Glutamatergic neuron (in vitro differentiated cells): ENCODE data around the gene ITPR1. TPM values are rescaled to one million over a fixed set of nuclear protein-coding genes. Genes with fewer than 3 reads are reported as not detected.

Experiments used
- DNase-seq: peaks from one replicate; pipeline ENCODE4 v3.0.0; 2022
- H3K27ac Mint-ChIP-seq: one replicate; pipeline ENCODE4 v1.8.0; 2020; ENCODE audit warnings: mild to moderate bottlenecking, mixed read lengths, inconsistent platforms; ENCODE audit not compliant: unreplicated experiment
- H3K27me3 Mint-ChIP-seq: one replicate; pipeline ENCODE4 v1.8.0; 2020; ENCODE audit warnings: mild to moderate bottlenecking, moderate library complexity, mixed read lengths, inconsistent platforms; ENCODE audit not compliant: unreplicated experiment
- H3K36me3 Mint-ChIP-seq: one replicate; pipeline ENCODE4 v1.8.0; 2020; ENCODE audit warnings: mild to moderate bottlenecking, mixed read lengths, inconsistent platforms; ENCODE audit not compliant: unreplicated experiment
- H3K4me1 Mint-ChIP-seq: one replicate; pipeline ENCODE4 v1.8.0; 2020; ENCODE audit warnings: mild to moderate bottlenecking, low read depth, mixed read lengths, inconsistent platforms; ENCODE audit not compliant: unreplicated experiment
- H3K4me3 Mint-ChIP-seq: one replicate; pipeline ENCODE4 v1.8.0; 2020; ENCODE audit warnings: mild to moderate bottlenecking, mixed read lengths, inconsistent platforms; ENCODE audit not compliant: unreplicated experiment
- H3K9me3 Mint-ChIP-seq: one replicate; pipeline ENCODE4 v1.8.0; 2020; ENCODE audit warnings: mild to moderate bottlenecking, moderate library complexity, mixed read lengths, inconsistent platforms; ENCODE audit not compliant: unreplicated experiment
- total RNA-seq: library from RNA; stranded (reverse); fragmentation: NEBNext Ultra II Directional; extraction: Animal tissue kit (Norgen Biotek cat#: 25700); gene quantifications from one replicate; pipeline ENCODE4 v1.2.1, GENCODE V29; 2021; ENCODE audit not compliant: unreplicated experiment
- TF ChIP-seq, protein P1 (sequence below): fragments of 200-600 bp; sonication (generic); IDR thresholded peaks from one replicate; pipeline ENCODE4 v1.5.0; 2021; ENCODE audit not compliant: partially characterized antibody, unreplicated experiment

The ITPR1 gene
- total RNA-seq, 1 donor from 2014 or later = 6.9 TPM

DNA sequence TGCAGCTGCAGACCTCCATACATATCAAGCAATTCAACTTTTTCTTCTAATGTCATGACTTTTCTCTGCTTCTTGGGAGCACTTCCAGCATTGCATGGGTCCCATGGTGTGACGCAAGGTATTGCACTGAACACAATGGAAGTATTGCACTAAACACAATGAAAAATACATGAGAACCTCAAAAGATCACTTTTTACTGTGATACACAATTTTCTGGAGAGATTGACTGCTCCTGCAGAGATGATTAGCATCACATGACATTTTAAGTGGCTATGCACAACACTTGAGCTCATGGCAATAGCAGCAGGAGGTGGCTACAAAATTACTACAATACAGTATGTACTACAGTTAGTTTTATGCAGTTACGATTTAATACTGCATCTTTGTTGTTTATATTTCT lies 372.6 kb downstream of the ITPR1 start:
- Mint-ChIP-seq H3K4me3 (no peak overlapping the region), H3K27ac (no peak overlapping the region), H3K27me3 (no peaks in the 10 kb centered on the region), H3K36me3 (no peaks in the 10 kb centered on the region), H3K9me3 (peaks cover 2% of the 10 kb centered on the region), H3K4me1 (no peaks in the 10 kb centered on the region)
- TF ChIP-seq, protein P1, sequence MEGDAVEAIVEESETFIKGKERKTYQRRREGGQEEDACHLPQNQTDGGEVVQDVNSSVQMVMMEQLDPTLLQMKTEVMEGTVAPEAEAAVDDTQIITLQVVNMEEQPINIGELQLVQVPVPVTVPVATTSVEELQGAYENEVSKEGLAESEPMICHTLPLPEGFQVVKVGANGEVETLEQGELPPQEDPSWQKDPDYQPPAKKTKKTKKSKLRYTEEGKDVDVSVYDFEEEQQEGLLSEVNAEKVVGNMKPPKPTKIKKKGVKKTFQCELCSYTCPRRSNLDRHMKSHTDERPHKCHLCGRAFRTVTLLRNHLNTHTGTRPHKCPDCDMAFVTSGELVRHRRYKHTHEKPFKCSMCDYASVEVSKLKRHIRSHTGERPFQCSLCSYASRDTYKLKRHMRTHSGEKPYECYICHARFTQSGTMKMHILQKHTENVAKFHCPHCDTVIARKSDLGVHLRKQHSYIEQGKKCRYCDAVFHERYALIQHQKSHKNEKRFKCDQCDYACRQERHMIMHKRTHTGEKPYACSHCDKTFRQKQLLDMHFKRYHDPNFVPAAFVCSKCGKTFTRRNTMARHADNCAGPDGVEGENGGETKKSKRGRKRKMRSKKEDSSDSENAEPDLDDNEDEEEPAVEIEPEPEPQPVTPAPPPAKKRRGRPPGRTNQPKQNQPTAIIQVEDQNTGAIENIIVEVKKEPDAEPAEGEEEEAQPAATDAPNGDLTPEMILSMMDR = no peak
- DNase-seq = no peak

DNA sequence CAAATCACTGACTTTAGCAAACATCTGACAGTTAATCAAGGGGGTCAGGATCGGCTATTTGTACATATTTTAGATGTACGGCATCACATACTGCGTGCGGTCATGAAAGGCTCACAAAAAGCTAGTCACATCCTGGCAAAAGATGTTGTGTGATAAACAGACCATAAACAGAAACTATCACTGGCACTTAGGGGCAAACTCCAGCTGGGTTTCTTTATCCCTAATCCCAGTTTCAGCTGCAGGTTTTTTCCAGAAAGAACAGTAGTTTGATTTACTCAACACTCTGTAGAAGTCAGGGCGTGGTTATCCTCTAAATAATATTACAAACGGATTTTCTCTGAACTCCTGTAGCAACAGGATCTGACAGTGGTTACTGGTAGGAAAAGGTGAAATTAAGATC lies 373.7 kb downstream of the ITPR1 start:
- peaks cover 2% of the 10 kb centered on the region for H3K9me3 Mint-ChIP-seq
- DNase-seq = no peak
- no peak overlapping the region for H3K4me3 Mint-ChIP-seq
- H3K36me3 Mint-ChIP-seq = no peaks in the 10 kb centered on the region
- no peaks in the 10 kb centered on the region for H3K4me1 Mint-ChIP-seq
- H3K27me3 Mint-ChIP-seq = no peaks in the 10 kb centered on the region
- TF ChIP-seq, protein P1 = no peak
- no peak overlapping the region for H3K27ac Mint-ChIP-seq

DNA sequence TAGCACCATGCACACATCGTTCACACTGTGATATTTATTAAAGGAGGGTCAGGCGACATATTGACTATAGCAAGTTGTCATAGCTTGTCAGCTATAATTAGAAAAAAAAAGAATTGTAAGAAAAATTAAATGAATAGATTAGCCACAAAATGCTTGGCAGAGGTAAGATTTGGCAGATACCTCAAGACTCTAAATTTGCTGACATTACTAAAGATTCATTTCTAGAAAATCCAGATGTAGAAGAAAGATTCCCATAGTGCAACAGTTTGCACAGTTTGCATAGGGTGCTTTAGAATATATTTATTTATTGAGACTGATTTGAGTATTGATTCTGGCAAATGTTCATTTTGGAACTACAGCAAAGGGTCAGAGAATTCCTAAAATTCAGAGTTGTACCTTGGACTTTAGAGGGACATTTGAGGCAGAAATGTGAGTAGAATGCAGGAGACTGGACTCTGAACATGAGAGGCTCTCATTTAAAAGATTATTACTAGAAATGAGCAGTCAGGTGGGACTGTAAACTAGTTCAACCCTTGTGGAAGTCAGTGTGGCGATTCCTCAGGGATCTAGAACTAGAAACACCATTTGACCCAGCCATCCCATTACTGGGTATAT lies 384.1 kb downstream of the ITPR1 start:
- no peak overlapping the region for H3K4me3 Mint-ChIP-seq
- no peaks in the 10 kb centered on the region for H3K36me3 Mint-ChIP-seq
- H3K27ac Mint-ChIP-seq = no peak overlapping the region
- H3K9me3 Mint-ChIP-seq = no peaks in the 10 kb centered on the region
- H3K4me1 Mint-ChIP-seq = no peaks in the 10 kb centered on the region
- H3K27me3 Mint-ChIP-seq = no peaks in the 10 kb centered on the region
- TF ChIP-seq, protein P1 = no peak
- no peak for DNase-seq

DNA sequence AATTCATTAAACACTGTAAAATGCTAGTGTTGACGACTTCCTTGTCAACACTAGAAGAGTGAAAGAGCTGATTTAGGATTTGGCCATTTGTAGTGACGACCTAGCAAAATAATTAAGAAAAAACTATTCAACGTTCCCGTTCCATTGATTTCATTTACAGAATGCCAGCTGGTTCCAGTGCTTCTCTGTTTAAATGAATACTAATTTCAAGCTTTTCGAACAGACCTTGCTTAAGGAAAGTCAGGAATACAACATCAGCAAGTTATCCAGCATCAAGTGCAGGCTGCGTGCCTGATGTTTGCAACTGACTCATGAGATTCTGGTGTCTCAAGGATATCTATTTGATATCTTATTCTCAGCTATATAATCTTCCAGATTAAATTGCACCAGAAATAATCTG lies 387.7 kb downstream of the ITPR1 start:
- Mint-ChIP-seq H3K4me1 (no peaks in the 10 kb centered on the region), H3K27ac (no peak overlapping the region), H3K4me3 (no peak overlapping the region), H3K36me3 (no peaks in the 10 kb centered on the region), H3K27me3 (no peaks in the 10 kb centered on the region), H3K9me3 (no peaks in the 10 kb centered on the region)
- DNase-seq = no peak
- TF ChIP-seq, protein P1 = no peak

DNA sequence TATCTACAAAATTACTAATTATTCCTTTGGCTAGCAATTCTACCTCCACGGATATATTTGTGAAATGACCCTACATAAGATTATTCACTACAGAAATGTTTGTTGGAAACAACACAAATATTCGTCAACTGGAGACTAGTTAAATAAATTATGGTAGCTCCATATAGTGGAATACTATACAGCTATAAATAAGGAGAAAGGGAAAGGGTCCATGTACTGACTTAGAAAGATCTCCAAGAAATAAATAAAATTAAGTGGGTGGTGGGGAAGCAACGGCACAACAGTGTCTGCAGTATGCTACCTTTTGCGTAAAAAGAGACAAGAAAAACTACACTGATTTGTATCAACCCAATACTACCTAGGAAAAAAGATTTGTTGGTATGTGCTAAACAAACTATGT lies 389.4 kb downstream of the ITPR1 start:
- no peaks in the 10 kb centered on the region for H3K27me3 Mint-ChIP-seq
- H3K36me3 Mint-ChIP-seq = no peaks in the 10 kb centered on the region
- no peaks in the 10 kb centered on the region for H3K9me3 Mint-ChIP-seq
- DNase-seq = no peak
- H3K27ac Mint-ChIP-seq = no peak overlapping the region
- H3K4me1 Mint-ChIP-seq = no peaks in the 10 kb centered on the region
- H3K4me3 Mint-ChIP-seq = no peak overlapping the region
- TF ChIP-seq, protein P1 = no peak
